HL-60 (cell line): Measurements from ENCODE around the gene SUGP2.

Experiments
- CTCF ChIP-seq: IDR thresholded peaks from one replicate; pipeline ENCODE4 v1.5.1; 2011; ENCODE audit warnings: low read length, control low read depth, inconsistent platforms; ENCODE audit not compliant: insufficient read depth
- GABPA ChIP-seq: IDR thresholded peaks from 2 replicates; pipeline ENCODE4 v1.6.1; 2012; ENCODE audit warnings: low read depth
- POLR2AphosphoS5 ChIP-seq: IDR thresholded peaks from 2 replicates; pipeline ENCODE4 v1.6.1; 2012; ENCODE audit warnings: low read depth
- REST ChIP-seq: IDR thresholded peaks from 2 replicates; pipeline ENCODE4 v1.6.1; 2012; ENCODE audit warnings: low read depth; ENCODE audit not compliant: insufficient replicate concordance
- SPI1 ChIP-seq: IDR thresholded peaks from 2 replicates; pipeline ENCODE4 v1.6.1; 2012; ENCODE audit warnings: low read depth, mild to moderate bottlenecking, borderline replicate concordance

DNA sequence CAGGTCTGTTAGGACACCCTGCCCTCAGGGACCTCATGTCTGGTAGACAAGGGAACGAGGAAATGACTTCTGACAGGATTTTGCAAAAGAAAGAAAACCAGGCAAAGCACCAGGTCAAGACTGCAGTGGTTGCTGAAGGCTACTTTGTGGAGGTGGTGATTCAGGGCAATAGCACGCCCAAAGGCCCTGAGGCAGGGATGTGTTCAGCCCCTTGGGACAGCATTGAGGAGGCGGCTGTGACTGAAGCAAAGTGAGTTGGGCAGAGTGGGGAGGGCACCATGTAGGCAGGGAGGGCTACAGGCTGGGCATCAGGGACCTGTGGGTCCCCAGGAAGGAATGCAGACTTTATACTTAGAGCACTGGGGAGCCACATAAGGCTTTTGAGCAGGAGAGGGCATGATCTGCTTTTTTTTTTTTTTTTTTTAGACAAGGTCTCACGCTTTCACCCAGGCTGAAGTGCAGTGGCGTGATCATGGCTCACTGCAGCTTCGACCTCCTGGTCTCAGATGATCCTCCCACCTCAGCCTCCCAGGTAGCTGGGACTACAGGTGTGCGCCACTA is 81.5 kb downstream of the SUGP2 start:
- TF ChIP-seq CTCF (no peak), GABPA (no peak), REST (no peak), POLR2AphosphoS5 (no peak), SPI1 (no peak)
